Transverse colon (tissue), 4 donors: ENCODE data around the gene ARL8A. TPM values are rescaled to one million over a fixed set of nuclear protein-coding genes. Genes with fewer than 3 reads are reported as not detected.

Experiments
- DNase-seq: peaks from one replicate; pipeline ENCODE4 v3.0.0-alpha.2; 2019
- H3K27ac ChIP-seq, 4 donors: fragments of 200-600 bp; sonication (generic); 2 replicates each; pipeline ENCODE4 v1.5.1; 2016 to 2018; ENCODE audit warnings: inconsistent platforms in 4 of 4
- H3K27me3 ChIP-seq: fragments of 200-600 bp; sonication (generic); 2 replicates; pipeline ENCODE4 v1.5.1; 2017; ENCODE audit warnings: inconsistent platforms
- H3K36me3 ChIP-seq, 4 donors: fragments of 200-600 bp; sonication (generic); 2 replicates each; pipeline ENCODE4 v1.5.1; 2017 to 2019; ENCODE audit warnings: inconsistent platforms in 4 of 4
- H3K4me1 ChIP-seq, 4 donors: fragments of 200-600 bp; sonication (generic); 2 replicates each; pipeline ENCODE4 v1.5.1; 2017 to 2020; ENCODE audit warnings: inconsistent platforms in 4 of 4
- H3K4me3 ChIP-seq, 4 donors: fragments of 200-600 bp; sonication (generic); 1 replicate in 1 of 4; 2 replicates in 3 of 4; pipeline versions ENCODE4 v1.5.1 to v1.6.1; 2017 to 2019; ENCODE audit warnings: inconsistent platforms in 4 of 4
- H3K9me3 ChIP-seq, 2 donors: fragments of 200-600 bp; sonication (generic); 2 replicates each; pipeline ENCODE4 v1.5.1; 2017 to 2019; ENCODE audit warnings: inconsistent platforms in 2 of 2
- CTCF ChIP-seq, 5 experiments: fragments of 200-600 bp in 3 of 5; fragments of 450-650 bp in 2 of 5; sonication (generic) in 3 of 5; IDR thresholded peaks; 1 replicate in 2 of 5; 2 replicates in 3 of 5; pipeline ENCODE4 v1.5.1; 2016 to 2017; ENCODE audit warnings: antibody characterized with exemption in 5 of 5, inconsistent platforms in 3 of 5, mild to moderate bottlenecking in 2 of 5, moderate library complexity in 1 of 5
- EP300 ChIP-seq: sonication (generic); formaldehyde crosslinking; IDR thresholded peaks from one replicate; pipeline ENCODE4 v1.6.1; 2017; ENCODE audit warnings: antibody characterized with exemption, low read depth
- POLR2A ChIP-seq: fragments of 450-650 bp; IDR thresholded peaks from one replicate; pipeline ENCODE4 v1.6.1; 2016; ENCODE audit warnings: antibody characterized with exemption, mild to moderate bottlenecking, moderate library complexity
- POLR2AphosphoS5 ChIP-seq, 3 donors: sonication (generic); formaldehyde crosslinking; IDR thresholded peaks; one replicate each; pipeline ENCODE4 v1.6.1; 2016; ENCODE audit warnings: antibody characterized with exemption in 3 of 3
- WGBS, 2 donors: methylation state at CpG; one replicate each; pipeline ENCODE4 v1.1.5; 2018; ENCODE audit warnings: low coverage in 1 of 2; 5-methylcytosine and 5-hydroxymethylcytosine counted together
- in situ Hi-C, 4 donors: fragments of 200-750 bp; cut with MboI; loops; one replicate each; pipeline versions ENCODE4 v1.15.0 to v1.15.1; 2017; ENCODE audit warnings: low sequenced_read_pairs in 3 of 4, low pct_ligation_motif_present in 1 of 4, low pct_unique_long_range_greater_than_20kb in 1 of 4
- intact Hi-C: fragments of 100-400 bp; cut with DNase I; formaldehyde crosslinking; loops from one replicate; pipeline ENCODE4 v1.15.1; 2023; ENCODE audit warnings: low total_unique reads
- total RNA-seq, 4 donors: library from RNA; depleted of rRNA; stranded (reverse); fragments of >200 nt; gene quantifications; one replicate each; pipeline ENCODE4 v1.1.0, GENCODE V29; 2016

The ARL8A gene
- total RNA-seq, 4 donors from 2014 or later, result 9.0 to 27.2 (median 21.6) TPM

- Histone ChIP-seq H3K27me3 (no peaks in the 10 kb centered on the region), H3K4me1 (peaks cover 8 to 26% (median 12%) of the 10 kb centered on the region in 4 donors), H3K36me3 (peaks cover 0 to 24% (median 11%) of the 10 kb centered on the region in 4 donors), H3K27ac (peak overlapping the region; percentile 64 to 90 (median 72)), H3K9me3 (no peaks in the 10 kb centered on the region), H3K4me3 (no peak overlapping the region)
- in situ Hi-C loops (loop anchor here in 3 of 4 donors (25.0 kb wide), 2 partner anchors 246 to 271 kb away; partner anchors contain the start of gene SHISA4 (in 2 of the 3)), intact Hi-C loops (loop anchor here (5.0 kb wide), 1 partner anchor 126 kb away; no protein-coding TSS in a partner anchor)
- DNase-seq, result no peak
- WGBS, 2 donors, result 60 to 85% methylated on average over 1 to 14 of the region's 14 CpGs
- TF ChIP-seq CTCF (IDR thresholded peaks at IDR 0.05) (no peak), POLR2AphosphoS5 (IDR thresholded peaks at IDR 0.05) (no peak), POLR2A (no peak), EP300 (no peak)
Measured at GRCh38 chr1:202133001-202133400, 11.5 kb downstream of the ARL8A start.

- peak overlapping the region; percentile 64 to 90 (median 72) for H3K27ac ChIP-seq
- no peaks in the 10 kb centered on the region for H3K27me3 ChIP-seq
- peaks cover 8 to 26% (median 12%) of the 10 kb centered on the region in 4 donors for H3K4me1 ChIP-seq
- no peaks in the 10 kb centered on the region for H3K9me3 ChIP-seq
- peak; percentile 38 for DNase-seq
- H3K4me3 ChIP-seq, result no peak overlapping the region
- TF ChIP-seq EP300 (no peak), POLR2A (no peak), POLR2AphosphoS5 (IDR thresholded peaks at IDR 0.05) (no peak), CTCF (IDR thresholded peaks at IDR 0.05) (no peak)
- peaks cover 0 to 22% (median 11%) of the 10 kb centered on the region in 4 donors for H3K36me3 ChIP-seq
- 60 to 64% methylated on average over 2 to 12 of the region's 12 CpGs for WGBS, 2 donors
- in situ Hi-C loops, result loop anchor here in 3 of 4 donors (25.0 kb wide), 2 partner anchors 245 to 270 kb away; partner anchors contain the start of gene SHISA4 (in 2 of the 3)
- intact Hi-C loops, result loop anchor here (5.0 kb wide), 1 partner anchor 125 kb away; no protein-coding TSS in a partner anchor
Measured at GRCh38 chr1:202131956-202132821, 12.3 kb downstream of the ARL8A start.

- Histone ChIP-seq H3K9me3 (no peaks in the 10 kb centered on the region), H3K27ac (peak overlapping the region in 2 of 4 donors; percentile 73 to 90), H3K4me3 (no peak overlapping the region), H3K36me3 (peaks cover 0 to 20% (median 11%) of the 10 kb centered on the region in 4 donors), H3K4me1 (peaks cover 8 to 26% (median 12%) of the 10 kb centered on the region in 4 donors), H3K27me3 (no peaks in the 10 kb centered on the region)
- 67 to 82% methylated on average over 3 to 7 of the region's 9 CpGs for WGBS, 2 donors
- no peak for DNase-seq
- no peak for TF ChIP-seq POLR2A
- TF ChIP-seq CTCF (IDR thresholded peaks at IDR 0.05), result no peak
- TF ChIP-seq EP300, result no peak
- no peak for TF ChIP-seq POLR2AphosphoS5 (IDR thresholded peaks at IDR 0.05)
- intact Hi-C loops (loop anchor here (5.0 kb wide), 1 partner anchor 124 kb away; no protein-coding TSS in a partner anchor), in situ Hi-C loops (loop anchor here in 3 of 4 donors (25.0 kb wide), 2 partner anchors 244 to 269 kb away; partner anchors contain the start of gene SHISA4 (in 2 of the 3))
Measured at GRCh38 chr1:202130816-202131522, 13.6 kb downstream of the ARL8A start.
